Activated CD8-positive, alpha-beta memory T cell treated with anti-CD3 and anti-CD28 coated beads for 36 hours (primary cell): Measurements from ENCODE around the gene TEX44. TPM values are rescaled to one million over a fixed set of nuclear protein-coding genes. Genes with fewer than 3 reads are reported as not detected.

Experiments used
- CTCF ChIA-PET: fragments of 350-600 bp; sonication (Branson Sonifier 250); formaldehyde crosslinking; loops from one replicate; lab custom pipeline; 2021; ENCODE audit warnings: antibody characterized with exemption; lab: Charles Lee
- POLR2A ChIA-PET: fragments of 350-600 bp; sonication (Branson Sonifier 250); formaldehyde crosslinking; loops from one replicate; lab custom pipeline; 2021; ENCODE audit warnings: antibody characterized with exemption; lab: Charles Lee
- total RNA-seq, 2 experiments: library from RNA; stranded (reverse); gene quantifications; one replicate each; pipeline ENCODE4 v1.2.3, GENCODE V29; 2021

The TEX44 gene
- total RNA-seq, 2 experiments from 2014 or later: not detected

- POLR2A ChIA-PET: no interaction called here
- CTCF ChIA-PET: interaction anchor here (0.6 to 1.7 kb wide), 28 partner anchors 8 to 147 kb away, joined by 3 to 14 read pairs (median 3); partner anchors contain the start of gene NCL
Measured at GRCh38 chr2:231600619-231601355, 8.1 kb downstream of the TEX44 start.

GRCh38 chr2:231601356-231602229 lies 8.9 kb downstream of the TEX44 start:
- ChIA-PET POLR2A (interaction anchor here (0.7 kb wide), 1 partner anchor 119 kb away, joined by 3 read pairs; no protein-coding TSS in a partner anchor), CTCF (interaction anchor here (0.6 to 1.7 kb wide), 31 partner anchors 8 to 1221 kb away, joined by 3 to 14 read pairs (median 3); partner anchors contain the start of gene NCL)

GRCh38 chr2:231602859-231603467 lies 10.3 kb downstream of the TEX44 start:
- CTCF ChIA-PET: interaction anchor here (0.7 to 1.0 kb wide), 3 partner anchors 110 to 111 kb away, joined by 3 to 4 read pairs (median 3); no protein-coding TSS in a partner anchor
- POLR2A ChIA-PET: interaction anchor here (0.7 kb wide), 1 partner anchor 101 kb away, joined by 5 read pairs; no protein-coding TSS in a partner anchor

GRCh38 chr2:231604101-231604684 lies 11.5 kb downstream of the TEX44 start:
- ChIA-PET POLR2A (no interaction called here), CTCF (interaction anchor here (0.8 to 1.4 kb wide), 4 partner anchors 9 to 111 kb away, joined by 3 to 10 read pairs (median 4); no protein-coding TSS in a partner anchor)

- CTCF ChIA-PET: interaction anchor here (0.8 to 1.4 kb wide), 5 partner anchors 9 to 110 kb away, joined by 3 to 10 read pairs (median 3); no protein-coding TSS in a partner anchor
- POLR2A ChIA-PET: no interaction called here
Measured at GRCh38 chr2:231604685-231605606, 12.3 kb downstream of the TEX44 start.

- ChIA-PET POLR2A (no interaction called here), CTCF (interaction anchor here (1.2 to 1.3 kb wide), 2 partner anchors 101 to 108 kb away, joined by 3 read pairs; no protein-coding TSS in a partner anchor)
Measured at GRCh38 chr2:231605607-231606091, 13.0 kb downstream of the TEX44 start.

- POLR2A ChIA-PET: no interaction called here
- CTCF ChIA-PET: interaction anchor here (0.6 to 1.1 kb wide), 3 partner anchors 9 to 72 kb away, joined by 3 to 4 read pairs (median 3); no protein-coding TSS in a partner anchor
Measured at GRCh38 chr2:231606941-231607340, 14.3 kb downstream of the TEX44 start.

GRCh38 chr2:231611273-231612108 lies 18.8 kb downstream of the TEX44 start:
- ChIA-PET CTCF (interaction anchor here (0.9 to 7.9 kb wide), 13 partner anchors 10 to 105 kb away, joined by 3 to 84 read pairs (median 11); partner anchors contain the start of gene PTMA), POLR2A (interaction anchor here (0.6 to 5.7 kb wide), 5 partner anchors 96 to 415 kb away, joined by 3 to 94 read pairs (median 4); partner anchors contain the start of gene PTMA)

- CTCF ChIA-PET: interaction anchor here (0.9 to 7.9 kb wide), 12 partner anchors 10 to 105 kb away, joined by 3 to 84 read pairs (median 12); partner anchors contain the start of gene PTMA
- POLR2A ChIA-PET: interaction anchor here (0.6 to 5.7 kb wide), 6 partner anchors 15 to 191 kb away, joined by 3 to 94 read pairs (median 10); partner anchors contain the start of gene PTMA
Measured at GRCh38 chr2:231612109-231612455, 19.4 kb downstream of the TEX44 start.

GRCh38 chr2:231612456-231613330 lies 20.0 kb downstream of the TEX44 start:
- CTCF ChIA-PET: interaction anchor here (0.6 to 7.9 kb wide), 21 partner anchors 8 to 671 kb away, joined by 3 to 84 read pairs (median 5); partner anchors contain the start of genes NCL and PTMA
- POLR2A ChIA-PET: interaction anchor here (0.6 to 5.7 kb wide), 10 partner anchors 9 to 174 kb away, joined by 3 to 94 read pairs (median 10); partner anchors contain the start of genes COPS7B, NCL and PTMA

GRCh38 chr2:231613331-231613662 lies 20.6 kb downstream of the TEX44 start:
- CTCF ChIA-PET: interaction anchor here (0.6 to 7.9 kb wide), 18 partner anchors 9 to 670 kb away, joined by 3 to 84 read pairs (median 6); partner anchors contain the start of genes NCL and PTMA
- POLR2A ChIA-PET: interaction anchor here (1.5 to 5.7 kb wide), 8 partner anchors 48 to 173 kb away, joined by 5 to 94 read pairs (median 13); partner anchors contain the start of genes COPS7B, NCL and PTMA

GRCh38 chr2:231613663-231614558 lies 21.2 kb downstream of the TEX44 start:
- ChIA-PET CTCF (interaction anchor here (0.7 to 7.9 kb wide), 18 partner anchors 9 to 413 kb away, joined by 3 to 84 read pairs (median 6); partner anchors contain the start of genes NCL and PTMA), POLR2A (interaction anchor here (1.5 to 5.7 kb wide), 8 partner anchors 48 to 172 kb away, joined by 5 to 94 read pairs (median 13); partner anchors contain the start of genes COPS7B, NCL and PTMA)

GRCh38 chr2:231614559-231615057 lies 21.9 kb downstream of the TEX44 start:
- ChIA-PET CTCF (interaction anchor here (0.8 to 7.9 kb wide), 9 partner anchors 10 to 151 kb away, joined by 3 to 84 read pairs (median 10); partner anchors contain the start of genes NCL and PTMA), POLR2A (interaction anchor here (1.3 to 5.7 kb wide), 7 partner anchors 47 to 151 kb away, joined by 4 to 94 read pairs (median 11); partner anchors contain the start of genes NCL and PTMA)
